Measurements from ENCODE around the gene UBA6.

Gene UBA6

GRCh38 chr4:67604029-67604381 lies 97.0 kb downstream of the UBA6 start:
- no peak overlapping the region for H3K27ac ChIP-seq
- TF ChIP-seq CTCF (IDR thresholded peaks at IDR 0.05) (no peak), ZFX (IDR thresholded peaks at IDR 0.05; ENCODE audit: borderline replicate concordance) (no peak)

GRCh38 chr4:67603310-67604028 lies 97.5 kb downstream of the UBA6 start:
- no peak overlapping the region for H3K27ac ChIP-seq
- TF ChIP-seq CTCF (IDR thresholded peaks at IDR 0.05) (no peak), ZFX (IDR thresholded peaks at IDR 0.05; ENCODE audit: borderline replicate concordance) (no peak)

- H3K27ac ChIP-seq: no peak overlapping the region
- TF ChIP-seq CTCF (IDR thresholded peaks at IDR 0.05) (no peak), ZFX (IDR thresholded peaks at IDR 0.05; ENCODE audit: borderline replicate concordance) (no peak)
Observed at GRCh38 chr4:67593741-67594175, 107.2 kb downstream of the UBA6 start.

GRCh38 chr4:67587156-67587555 lies 113.8 kb downstream of the UBA6 start:
- no peak overlapping the region for H3K27ac ChIP-seq
- no peak for TF ChIP-seq ZFX (IDR thresholded peaks at IDR 0.05; ENCODE audit: borderline replicate concordance)

- H3K27ac ChIP-seq: no peak overlapping the region
- TF ChIP-seq CTCF (IDR thresholded peaks at IDR 0.05): no peak
Observed at GRCh38 chr4:67584496-67584895, 116.5 kb downstream of the UBA6 start.

- no peak overlapping the region for H3K27ac ChIP-seq
- no peak for TF ChIP-seq CTCF (IDR thresholded peaks at IDR 0.05)
- TF ChIP-seq ZFX (IDR thresholded peaks at IDR 0.05; ENCODE audit: borderline replicate concordance): no peak
Observed at GRCh38 chr4:67581913-67582312, 119.0 kb downstream of the UBA6 start.

GRCh38 chr4:67581208-67581857 lies 119.6 kb downstream of the UBA6 start:
- TF ChIP-seq ZFX (IDR thresholded peaks at IDR 0.05; ENCODE audit: borderline replicate concordance) (no peak), CTCF (IDR thresholded peaks at IDR 0.05) (no peak)

More at GRCh38 chr4:67581208-67581857, 119.6 kb downstream of the UBA6 start:
- no peak overlapping the region for H3K27ac ChIP-seq
